Kidney (tissue), 14 donors: Measurements from ENCODE around the gene KLHL6. TPM values are rescaled to one million over a fixed set of nuclear protein-coding genes. Genes with fewer than 3 reads are reported as not detected.

Experiments used
- DNase-seq, 5 donors: peaks; one replicate each; pipeline ENCODE4 v3.0.0-alpha.2; 2013 to 2020
- FAIRE-seq: peaks from 2 replicates; lab custom pipeline; 2012; peaks lifted over from hg19 to GRCh38; lab: Jason Lieb, UNC
- H3K27ac ChIP-seq, 2 donors: one replicate each; pipeline ENCODE4 v1.7.0; 2013; ENCODE audit warnings: low read depth in 2 of 2, low read length in 2 of 2, inconsistent platforms in 1 of 2
- H3K27me3 ChIP-seq: one replicate; pipeline ENCODE4 v1.7.1; 2013; ENCODE audit warnings: low read length, inconsistent platforms; ENCODE audit not compliant: control insufficient read depth, insufficient read depth
- H3K36me3 ChIP-seq, 3 donors: one replicate each; pipeline versions ENCODE4 v1.7.0 to v1.7.1; 2013; ENCODE audit warnings: low read length in 3 of 3, control low read depth in 1 of 3, inconsistent platforms in 1 of 3; ENCODE audit not compliant: insufficient read depth in 3 of 3, control insufficient read depth in 2 of 3
- H3K4me1 ChIP-seq, 3 donors: one replicate each; pipeline versions ENCODE4 v1.7.0 to v1.7.1; 2013; ENCODE audit warnings: low read length in 3 of 3, inconsistent platforms in 1 of 3, low read depth in 1 of 3; ENCODE audit not compliant: control insufficient read depth in 2 of 3, insufficient read depth in 2 of 3
- H3K4me3 ChIP-seq, 3 donors: one replicate each; pipeline versions ENCODE4 v1.7.0 to v1.8.1; 2013; ENCODE audit warnings: low read length in 3 of 3, control low read depth in 1 of 3, inconsistent platforms in 1 of 3
- H3K9ac ChIP-seq, 3 donors: one replicate each; pipeline versions ENCODE4 v1.7.0 to v1.7.1; 2013; ENCODE audit warnings: low read length in 3 of 3, control low read depth in 1 of 3, inconsistent platforms in 1 of 3
- H3K9me3 ChIP-seq, 3 donors: one replicate each; pipeline versions ENCODE4 v1.7.0 to v1.7.1; 2013; ENCODE audit warnings: low read length in 3 of 3, control low read depth in 1 of 3, inconsistent platforms in 1 of 3; ENCODE audit not compliant: control insufficient read depth in 2 of 3, insufficient read depth in 1 of 3
- CTCF ChIP-seq: IDR thresholded peaks from 3 replicates; pipeline ENCODE4 v1.5.1; 2012; ENCODE audit warnings: mild to moderate bottlenecking, moderate library complexity, borderline replicate concordance; ENCODE audit not compliant: insufficient read depth; ENCODE audit errors: extremely low read depth
- intact Hi-C: fragments of 100-400 bp; cut with DNase I; formaldehyde crosslinking; loops from one replicate; pipeline ENCODE4 v1.11.1; 2022
- polyA plus RNA-seq: library from polyadenylated mRNA; stranded (reverse); fragments of 350-450 nt; fragmentation: Illumina TruSeq; extraction: RNeasy Lipid Tissue Mini Kit (QIAGEN cat#74804); gene quantifications from one replicate; pipeline ENCODE4 v1.2.3, GENCODE V29; 2014; ENCODE audit warnings: low read depth, low replicate concordance; ENCODE audit not compliant: insufficient read depth
- total RNA-seq: library from RNA; stranded (reverse); fragmentation: NEBNext Ultra II Directional; extraction: Animal tissue kit (Norgen Biotek cat#: 25700); gene quantifications from one replicate; pipeline ENCODE4 v1.2.1, GENCODE V29; 2021
- donor health status: control.
- donor health status: control.
- donor health status: control.
- donor health status: control.
- donor health status: control.
- donor health status: DM: yes; HTN: yes; CAD: no.
- donor health status: Normal renal cell carcinoma (clear cell type).

The KLHL6 gene
- total and polyA plus RNA-seq, 2 donors from 2014 or later, result 0.37 to 9.8 TPM

- Histone ChIP-seq H3K9me3 (no peaks in the 10 kb centered on the region), H3K9ac (no peak overlapping the region), H3K36me3 (no peaks in the 10 kb centered on the region), H3K27me3 (no peaks in the 10 kb centered on the region), H3K4me1 (no peaks in the 10 kb centered on the region), H3K27ac (no peak overlapping the region), H3K4me3 (no peak overlapping the region)
- intact Hi-C loops, result no loop called here
- DNase-seq (no peak), FAIRE-seq (no peak)
- no peak for TF ChIP-seq CTCF
Observed at GRCh38 chr3:183484431-183485075, 71.0 kb downstream of the KLHL6 start.

GRCh38 chr3:183481582-183481981 is 73.9 kb downstream of the KLHL6 start:
- no peak for TF ChIP-seq CTCF
- H3K36me3 ChIP-seq, result no peaks in the 10 kb centered on the region
- H3K27me3 ChIP-seq, result no peaks in the 10 kb centered on the region
- H3K4me3 ChIP-seq, result no peak overlapping the region
- FAIRE-seq, result no peak
- no peak overlapping the region for H3K9ac ChIP-seq
- no peak overlapping the region for H3K27ac ChIP-seq
- no peak for DNase-seq
- no peaks in the 10 kb centered on the region for H3K9me3 ChIP-seq
- H3K4me1 ChIP-seq, result no peaks in the 10 kb centered on the region
- intact Hi-C loops, result no loop called here

- Histone ChIP-seq H3K4me1 (no peaks in the 10 kb centered on the region), H3K36me3 (no peaks in the 10 kb centered on the region), H3K27ac (no peak overlapping the region), H3K9ac (no peak overlapping the region), H3K27me3 (no peaks in the 10 kb centered on the region), H3K9me3 (no peaks in the 10 kb centered on the region), H3K4me3 (no peak overlapping the region)
- no peak for FAIRE-seq
- DNase-seq, result no peak
- TF ChIP-seq CTCF, result no peak
- intact Hi-C loops, result no loop called here
Observed at GRCh38 chr3:183478501-183478900, 77.0 kb downstream of the KLHL6 start.
